ENCODE measurements around the gene ASGR2. TPM values are rescaled to one million over a fixed set of nuclear protein-coding genes. Genes with fewer than 3 reads are reported as not detected.

ASGR2 gene
- total and polyA plus RNA-seq, 2 of the 13 experiments (the other 11 are each of a cell fraction or from before 2014, with no cell fraction given): 320 to 754 TPM

DNA sequence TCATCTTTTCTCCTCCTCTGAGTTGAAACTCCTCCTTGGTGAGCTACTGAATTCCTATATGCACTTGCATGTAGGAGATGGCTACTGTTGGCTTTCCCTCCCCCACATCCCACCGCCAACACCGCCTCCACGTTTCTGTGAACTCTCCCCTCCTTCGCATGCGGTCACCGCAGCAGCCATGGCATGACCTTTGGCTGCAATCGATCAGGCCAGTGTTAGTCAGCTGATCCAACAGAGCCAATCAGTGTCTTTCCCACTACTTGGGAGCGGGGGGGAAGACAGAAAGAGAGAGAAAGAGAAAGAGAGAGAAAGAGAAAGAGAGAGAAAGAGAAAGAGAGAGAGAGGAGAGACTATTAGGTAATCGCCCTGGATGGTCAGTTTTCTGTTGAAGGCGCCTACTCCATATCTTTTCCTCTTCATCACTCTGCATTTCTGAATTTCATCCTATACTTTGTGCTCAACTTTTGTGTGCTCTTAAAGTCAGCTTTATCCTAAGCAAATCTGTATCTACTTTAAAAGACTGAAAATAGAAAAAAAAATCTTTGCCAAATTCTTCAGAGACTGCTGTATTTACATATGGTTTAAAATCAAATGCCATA, 41.8 kb upstream of the ASGR2 start (continued):
- TF ChIP-seq, protein P1, sequence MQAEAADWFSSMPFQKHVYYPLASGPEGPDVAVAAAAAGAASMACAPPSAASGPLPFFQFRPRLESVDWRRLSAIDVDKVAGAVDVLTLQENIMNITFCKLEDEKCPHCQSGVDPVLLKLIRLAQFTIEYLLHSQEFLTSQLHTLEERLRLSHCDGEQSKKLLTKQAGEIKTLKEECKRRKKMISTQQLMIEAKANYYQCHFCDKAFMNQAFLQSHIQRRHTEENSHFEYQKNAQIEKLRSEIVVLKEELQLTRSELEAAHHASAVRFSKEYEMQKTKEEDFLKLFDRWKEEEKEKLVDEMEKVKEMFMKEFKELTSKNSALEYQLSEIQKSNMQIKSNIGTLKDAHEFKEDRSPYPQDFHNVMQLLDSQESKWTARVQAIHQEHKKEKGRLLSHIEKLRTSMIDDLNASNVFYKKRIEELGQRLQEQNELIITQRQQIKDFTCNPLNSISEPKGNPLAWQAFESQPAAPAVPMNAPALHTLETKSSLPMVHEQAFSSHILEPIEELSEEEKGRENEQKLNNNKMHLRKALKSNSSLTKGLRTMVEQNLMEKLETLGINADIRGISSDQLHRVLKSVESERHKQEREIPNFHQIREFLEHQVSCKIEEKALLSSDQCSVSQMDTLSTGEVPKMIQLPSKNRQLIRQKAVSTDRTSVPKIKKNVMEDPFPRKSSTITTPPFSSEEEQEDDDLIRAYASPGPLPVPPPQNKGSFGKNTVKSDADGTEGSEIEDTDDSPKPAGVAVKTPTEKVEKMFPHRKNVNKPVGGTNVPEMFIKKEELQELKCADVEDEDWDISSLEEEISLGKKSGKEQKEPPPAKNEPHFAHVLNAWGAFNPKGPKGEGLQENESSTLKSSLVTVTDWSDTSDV (CRISPR knock-in tag; IDR thresholded peaks at IDR 0.05): peak; percentile 66; the same call in 1 of the 2 replicates
- TF ChIP-seq SPEN (CRISPR knock-in tag; IDR thresholded peaks at IDR 0.05; ENCODE audit: low read depth) (peak; percentile 89), NPAS2 (CRISPR knock-in tag; IDR thresholded peaks at IDR 0.05; ENCODE audit: borderline replicate concordance) (no peak), SCMH1 (CRISPR knock-in tag; IDR thresholded peaks at IDR 0.05; ENCODE audit: borderline replicate concordance) (no peak), ZNF543 (CRISPR knock-in tag; IDR thresholded peaks at IDR 0.05) (peak; percentile 86; the same call in 1 of the 2 replicates), SMARCC2 (IDR thresholded peaks at IDR 0.05) (no peak), ZFP41 (CRISPR knock-in tag; IDR thresholded peaks at IDR 0.05; ENCODE audit: borderline replicate concordance) (peak; percentile 74; the same call in 1 of the 2 replicates), TEAD2 (CRISPR knock-in tag; IDR thresholded peaks at IDR 0.05) (no peak; the same call in none of the 2 replicates), CCDC6 (CRISPR knock-in tag; IDR thresholded peaks at IDR 0.05) (peak; percentile 79), RCOR2 (CRISPR knock-in tag; IDR thresholded peaks at IDR 0.05) (peak; percentile 67; the same call in 1 of the 2 replicates), ZFP1 (CRISPR knock-in tag; IDR thresholded peaks at IDR 0.05) (no peak), HDAC1 (CRISPR knock-in tag; IDR thresholded peaks at IDR 0.05) (peak; percentile 84), XBP1 (CRISPR knock-in tag; IDR thresholded peaks at IDR 0.05) (no peak), MBD4 (IDR thresholded peaks at IDR 0.05; ENCODE audit: borderline replicate concordance, low read length) (no peak), ZFY (CRISPR knock-in tag; IDR thresholded peaks at IDR 0.05) (0 out of 2 replicates have a peak, but pooled peaks have one; percentile 46)
- TF ChIP-seq, protein P2, sequence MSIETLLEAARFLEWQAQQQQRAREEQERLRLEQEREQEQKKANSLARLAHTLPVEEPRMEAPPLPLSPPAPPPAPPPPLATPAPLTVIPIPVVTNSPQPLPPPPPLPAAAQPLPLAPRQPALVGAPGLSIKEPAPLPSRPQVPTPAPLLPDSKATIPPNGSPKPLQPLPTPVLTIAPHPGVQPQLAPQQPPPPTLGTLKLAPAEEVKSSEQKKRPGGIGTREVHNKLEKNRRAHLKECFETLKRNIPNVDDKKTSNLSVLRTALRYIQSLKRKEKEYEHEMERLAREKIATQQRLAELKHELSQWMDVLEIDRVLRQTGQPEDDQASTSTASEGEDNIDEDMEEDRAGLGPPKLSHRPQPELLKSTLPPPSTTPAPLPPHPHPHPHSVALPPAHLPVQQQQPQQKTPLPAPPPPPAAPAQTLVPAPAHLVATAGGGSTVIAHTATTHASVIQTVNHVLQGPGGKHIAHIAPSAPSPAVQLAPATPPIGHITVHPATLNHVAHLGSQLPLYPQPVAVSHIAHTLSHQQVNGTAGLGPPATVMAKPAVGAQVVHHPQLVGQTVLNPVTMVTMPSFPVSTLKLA (IDR thresholded peaks at IDR 0.05): peak; percentile 35; the same call in 1 of the 2 replicates
- TF ChIP-seq, protein P3, sequence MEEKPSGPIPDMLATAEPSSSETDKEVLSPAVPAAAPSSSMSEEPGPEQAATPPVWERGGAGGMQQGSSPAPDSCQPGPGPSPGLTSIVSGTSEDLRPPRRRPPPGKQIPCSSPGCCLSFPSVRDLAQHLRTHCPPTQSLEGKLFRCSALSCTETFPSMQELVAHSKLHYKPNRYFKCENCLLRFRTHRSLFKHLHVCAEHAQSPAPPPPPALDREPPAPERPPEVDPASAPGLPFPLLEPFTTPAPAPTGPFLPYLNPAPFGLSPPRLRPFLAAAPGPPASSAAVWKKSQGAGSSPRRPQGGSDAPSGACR (CRISPR knock-in tag; IDR thresholded peaks at IDR 0.05): no peak
- TF ChIP-seq, protein P4, sequence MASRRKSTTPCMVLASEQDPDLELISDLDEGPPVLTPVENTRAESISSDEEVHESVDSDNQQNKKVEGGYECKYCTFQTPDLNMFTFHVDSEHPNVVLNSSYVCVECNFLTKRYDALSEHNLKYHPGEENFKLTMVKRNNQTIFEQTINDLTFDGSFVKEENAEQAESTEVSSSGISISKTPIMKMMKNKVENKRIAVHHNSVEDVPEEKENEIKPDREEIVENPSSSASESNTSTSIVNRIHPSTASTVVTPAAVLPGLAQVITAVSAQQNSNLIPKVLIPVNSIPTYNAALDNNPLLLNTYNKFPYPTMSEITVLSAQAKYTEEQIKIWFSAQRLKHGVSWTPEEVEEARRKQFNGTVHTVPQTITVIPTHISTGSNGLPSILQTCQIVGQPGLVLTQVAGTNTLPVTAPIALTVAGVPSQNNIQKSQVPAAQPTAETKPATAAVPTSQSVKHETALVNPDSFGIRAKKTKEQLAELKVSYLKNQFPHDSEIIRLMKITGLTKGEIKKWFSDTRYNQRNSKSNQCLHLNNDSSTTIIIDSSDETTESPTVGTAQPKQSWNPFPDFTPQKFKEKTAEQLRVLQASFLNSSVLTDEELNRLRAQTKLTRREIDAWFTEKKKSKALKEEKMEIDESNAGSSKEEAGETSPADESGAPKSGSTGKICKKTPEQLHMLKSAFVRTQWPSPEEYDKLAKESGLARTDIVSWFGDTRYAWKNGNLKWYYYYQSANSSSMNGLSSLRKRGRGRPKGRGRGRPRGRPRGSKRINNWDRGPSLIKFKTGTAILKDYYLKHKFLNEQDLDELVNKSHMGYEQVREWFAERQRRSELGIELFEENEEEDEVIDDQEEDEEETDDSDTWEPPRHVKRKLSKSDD (CRISPR knock-in tag; IDR thresholded peaks at IDR 0.05; ENCODE audit: low read depth): peak; percentile 94; the same call in 1 of the 2 replicates
- TF ChIP-seq, protein P5, sequence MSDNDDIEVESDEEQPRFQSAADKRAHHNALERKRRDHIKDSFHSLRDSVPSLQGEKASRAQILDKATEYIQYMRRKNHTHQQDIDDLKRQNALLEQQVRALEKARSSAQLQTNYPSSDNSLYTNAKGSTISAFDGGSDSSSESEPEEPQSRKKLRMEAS (IDR thresholded peaks at IDR 0.05): peak; percentile 100
- TF ChIP-seq, protein P6, sequence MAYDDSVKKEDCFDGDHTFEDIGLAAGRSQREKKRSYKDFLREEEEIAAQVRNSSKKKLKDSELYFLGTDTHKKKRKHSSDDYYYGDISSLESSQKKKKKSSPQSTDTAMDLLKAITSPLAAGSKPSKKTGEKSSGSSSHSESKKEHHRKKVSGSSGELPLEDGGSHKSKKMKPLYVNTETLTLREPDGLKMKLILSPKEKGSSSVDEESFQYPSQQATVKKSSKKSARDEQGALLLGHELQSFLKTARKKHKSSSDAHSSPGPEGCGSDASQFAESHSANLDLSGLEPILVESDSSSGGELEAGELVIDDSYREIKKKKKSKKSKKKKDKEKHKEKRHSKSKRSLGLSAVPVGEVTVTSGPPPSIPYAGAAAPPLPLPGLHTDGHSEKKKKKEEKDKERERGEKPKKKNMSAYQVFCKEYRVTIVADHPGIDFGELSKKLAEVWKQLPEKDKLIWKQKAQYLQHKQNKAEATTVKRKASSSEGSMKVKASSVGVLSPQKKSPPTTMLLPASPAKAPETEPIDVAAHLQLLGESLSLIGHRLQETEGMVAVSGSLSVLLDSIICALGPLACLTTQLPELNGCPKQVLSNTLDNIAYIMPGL (CRISPR knock-in tag; IDR thresholded peaks at IDR 0.05; ENCODE audit: borderline replicate concordance in 1 of 2, low read depth in 1 of 2): peak; percentile 63 to 72; a peak in 2 of 4 replicates
